NT2/D1 (cell line): ENCODE measurements around the gene N4BP2L1.
"Not testable (repeated sequence)": the region's sequence is repeated elsewhere in the genome, so short reads cannot be mapped to it uniquely, and the experiment has no call there.

Source experiments
- DNase-seq: peaks from one replicate; pipeline ENCODE4 v3.0.0-alpha.2; 2011; ENCODE audit warnings: low read depth, low spot score
- H3K27me3 ChIP-seq: 2 replicates; pipeline ENCODE4 v1.6.0; 2011; ENCODE audit warnings: mild to moderate bottlenecking; ENCODE audit not compliant: insufficient read length, insufficient read depth
- H3K36me3 ChIP-seq: 2 replicates; pipeline ENCODE4 v1.6.1; 2011; ENCODE audit warnings: mild to moderate bottlenecking, low read length, mixed read lengths; ENCODE audit not compliant: insufficient read depth, insufficient read length
- H3K4me1 ChIP-seq: 2 replicates; pipeline ENCODE4 v1.5.1; 2011; ENCODE audit not compliant: insufficient read depth, insufficient read length
- H3K4me3 ChIP-seq: 2 replicates; pipeline ENCODE4 v1.5.1; 2011; ENCODE audit warnings: low read depth; ENCODE audit not compliant: insufficient read length
- H3K9ac ChIP-seq: 2 replicates; pipeline ENCODE4 v1.6.0; 2011; ENCODE audit warnings: low read depth; ENCODE audit not compliant: insufficient read length
- H3K9me3 ChIP-seq: 2 replicates; pipeline ENCODE4 v1.5.1; 2011; ENCODE audit warnings: mild to moderate bottlenecking, low read length; ENCODE audit not compliant: insufficient read depth
- SUZ12 ChIP-seq: IDR thresholded peaks from 2 replicates; pipeline ENCODE4 v1.6.1; 2011; ENCODE audit not compliant: insufficient read length, insufficient read depth; ENCODE audit errors: extremely low read depth
- YY1 ChIP-seq: IDR thresholded peaks from 2 replicates; pipeline ENCODE4 v1.6.1; 2011; ENCODE audit not compliant: insufficient read length, insufficient read depth
- ZNF274 ChIP-seq: IDR thresholded peaks from 2 replicates; pipeline ENCODE4 v1.6.1; 2011; ENCODE audit warnings: mild to moderate bottlenecking, low read depth, low read length

Gene N4BP2L1

GRCh38 chr13:32370805-32371204, 57.1 kb downstream of the N4BP2L1 start:
- H3K4me3 ChIP-seq, result no peak overlapping the region
- no peak for TF ChIP-seq SUZ12
- no peak for TF ChIP-seq ZNF274
- TF ChIP-seq YY1, result no peak
- no peak overlapping the region for H3K9ac ChIP-seq
- no peaks in the 10 kb centered on the region for H3K4me1 ChIP-seq
- peaks cover 22% of the 10 kb centered on the region for H3K36me3 ChIP-seq
- no peak for DNase-seq
- peaks cover 8% of the 10 kb centered on the region; the same call in 1 of the 2 replicates for H3K9me3 ChIP-seq
- no peaks in the 10 kb centered on the region for H3K27me3 ChIP-seq

- TF ChIP-seq SUZ12, result no peak
- no peak for TF ChIP-seq YY1
- no peak for TF ChIP-seq ZNF274
- no peak for DNase-seq
- Histone ChIP-seq H3K9me3 (no peaks in the 10 kb centered on the region), H3K4me1 (no peaks in the 10 kb centered on the region), H3K27me3 (no peaks in the 10 kb centered on the region), H3K36me3 (peaks cover 18% of the 10 kb centered on the region), H3K4me3 (no peak overlapping the region), H3K9ac (no peak overlapping the region)
Observed at GRCh38 chr13:32362574-32362973, 65.4 kb downstream of the N4BP2L1 start.

- H3K4me3 ChIP-seq, H3K27me3 ChIP-seq, H3K9me3 ChIP-seq, H3K9ac ChIP-seq, DNase-seq, H3K4me1 ChIP-seq: not testable (repeated sequence)
- H3K36me3 ChIP-seq, result peaks cover 13% of the 10 kb centered on the region
Observed at GRCh38 chr13:32355935-32356334, 72.0 kb downstream of the N4BP2L1 start.

GRCh38 chr13:32354040-32354439, 73.9 kb downstream of the N4BP2L1 start:
- TF ChIP-seq YY1 (no peak), ZNF274 (no peak)
- Histone ChIP-seq H3K4me1 (no peaks in the 10 kb centered on the region), H3K9me3 (no peaks in the 10 kb centered on the region)

GRCh38 chr13:32350839-32351441, 77.0 kb downstream of the N4BP2L1 start:
- not testable (repeated sequence) for H3K27me3 ChIP-seq, H3K4me1 ChIP-seq, DNase-seq, H3K9ac ChIP-seq, H3K9me3 ChIP-seq, H3K4me3 ChIP-seq
- H3K36me3 ChIP-seq, result peaks cover 23% of the 10 kb centered on the region

More at GRCh38 chr13:32354040-32354439, 73.9 kb downstream of the N4BP2L1 start:
- Histone ChIP-seq H3K4me3 (no peak overlapping the region), H3K36me3 (peaks cover 21% of the 10 kb centered on the region), H3K9ac (no peak overlapping the region), H3K27me3 (no peaks in the 10 kb centered on the region)
- DNase-seq, result no peak
